CD4-positive, alpha-beta T cell treated with Interferon alpha-2 for 1 hour (primary cell): ENCODE results near the gene ARMC8.

ENCODE experiments used
- DNase-seq, 2 donors: peaks; one replicate each; pipeline ENCODE4 v3.0.0-alpha.2; 2020 to 2022

ARMC8 gene

GRCh38 chr3:138200424-138200823 is 13.3 kb downstream of the ARMC8 start:
- no peak for DNase-seq

GRCh38 chr3:138202945-138203701 is 16.0 kb downstream of the ARMC8 start:
- DNase-seq, result no peak

- no peak for DNase-seq
Measured at GRCh38 chr3:138203938-138204337, 16.8 kb downstream of the ARMC8 start.

DNA sequence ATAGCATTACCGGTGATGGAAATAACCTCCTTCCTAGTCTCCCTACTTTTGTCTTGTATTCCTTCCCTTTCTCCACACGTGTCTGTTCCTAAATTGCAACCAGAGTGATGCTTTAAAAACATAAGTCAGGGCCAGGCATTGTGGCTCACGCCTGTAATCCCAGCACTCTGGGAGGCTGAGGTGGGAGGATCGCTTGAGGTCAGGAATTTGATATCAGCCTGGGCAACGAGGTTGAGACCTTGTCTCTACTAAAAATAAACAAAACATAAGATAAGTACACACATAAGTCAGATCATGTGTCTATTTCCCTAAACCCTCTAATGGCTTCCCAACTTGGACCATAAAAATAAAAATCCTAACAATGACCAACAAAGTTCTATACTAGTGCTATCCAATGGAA is 18.4 kb downstream of the ARMC8 start:
- DNase-seq, result no peak

GRCh38 chr3:138206196-138206595 is 19.1 kb downstream of the ARMC8 start:
- no peak for DNase-seq

- DNase-seq, result no peak
Measured at GRCh38 chr3:138210528-138210927, 23.4 kb downstream of the ARMC8 start.

- DNase-seq, result no peak
Measured at GRCh38 chr3:138213398-138214085, 26.4 kb downstream of the ARMC8 start.

DNA sequence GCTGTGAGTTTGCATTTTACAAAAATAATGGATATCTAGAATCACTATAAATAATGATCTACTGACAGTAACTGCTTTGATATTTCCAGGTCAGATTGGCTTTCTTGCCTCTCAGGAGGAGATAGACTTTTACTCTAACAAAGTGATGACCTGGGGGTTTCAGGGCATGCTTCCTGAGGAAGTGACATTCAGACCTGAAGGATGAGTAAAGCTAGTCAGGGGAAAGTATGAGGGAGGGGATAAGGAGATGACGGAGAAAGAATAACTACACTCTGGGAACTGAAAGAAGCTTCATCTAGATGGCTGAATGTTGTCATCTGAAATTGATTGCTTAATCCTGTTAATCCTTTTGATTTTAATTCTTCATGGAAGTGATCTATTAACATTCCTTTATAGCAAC is 32.2 kb downstream of the ARMC8 start:
- DNase-seq, result no peak

- DNase-seq, result no peak
Measured at GRCh38 chr3:138220242-138220641, 33.1 kb downstream of the ARMC8 start.

DNA sequence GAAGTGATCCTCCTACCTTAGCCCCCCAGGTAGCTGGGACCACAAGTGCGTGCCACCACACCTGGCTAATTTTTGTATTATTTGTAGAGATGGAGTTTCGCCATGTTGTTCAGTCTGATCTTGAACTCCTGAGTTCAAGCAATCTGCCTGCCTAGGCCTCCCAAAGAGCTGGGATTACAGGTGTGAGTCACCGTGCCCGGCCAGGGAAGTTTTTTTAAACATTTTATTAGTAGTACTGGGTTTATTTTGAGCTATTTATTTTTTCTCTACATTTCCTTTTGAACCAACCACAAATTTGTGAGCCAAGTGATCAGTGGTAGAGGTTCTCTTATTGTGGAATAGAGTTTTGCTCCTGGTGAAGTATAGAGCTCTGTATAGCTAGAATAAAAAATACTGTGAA is 33.7 kb downstream of the ARMC8 start:
- DNase-seq, result no peak

DNA sequence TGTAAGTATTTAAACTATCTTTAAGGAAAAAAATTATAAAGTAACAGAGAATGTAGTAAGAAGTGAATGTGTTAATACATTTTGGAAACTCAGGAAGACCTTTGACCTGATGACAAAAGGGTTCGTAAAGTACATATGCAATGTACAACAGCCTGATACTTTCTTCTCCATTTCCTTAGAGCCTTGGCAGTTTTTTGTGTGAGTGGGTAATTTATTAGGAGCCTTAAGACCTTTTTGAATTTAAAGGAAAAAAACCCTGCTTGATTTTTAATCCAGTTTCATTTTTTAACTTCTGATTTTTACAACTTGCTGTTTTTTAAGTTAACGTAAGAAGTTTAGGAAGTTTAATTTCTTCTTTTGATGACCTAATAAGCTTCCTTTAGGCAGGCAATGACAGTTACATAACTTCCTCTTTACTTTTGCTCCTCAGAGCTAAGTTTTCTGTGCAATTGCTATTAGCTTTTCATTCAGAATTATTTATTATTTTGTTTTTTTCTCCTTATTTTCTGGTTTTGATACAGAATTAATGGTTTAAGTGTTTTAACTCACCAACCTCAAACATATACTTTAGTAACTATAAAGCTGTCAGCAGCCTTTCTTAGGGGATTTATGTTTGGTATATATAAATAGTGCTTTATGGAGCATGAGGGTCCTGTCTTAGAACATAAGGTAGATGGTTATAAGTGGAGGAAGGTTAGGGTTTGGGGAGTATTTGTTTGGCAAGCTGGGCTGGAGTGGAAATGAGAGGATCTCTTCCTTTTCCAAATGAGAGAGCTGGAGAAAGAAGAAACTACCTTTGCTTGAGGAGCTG is 35.2 kb downstream of the ARMC8 start:
- DNase-seq, result no peak

DNA sequence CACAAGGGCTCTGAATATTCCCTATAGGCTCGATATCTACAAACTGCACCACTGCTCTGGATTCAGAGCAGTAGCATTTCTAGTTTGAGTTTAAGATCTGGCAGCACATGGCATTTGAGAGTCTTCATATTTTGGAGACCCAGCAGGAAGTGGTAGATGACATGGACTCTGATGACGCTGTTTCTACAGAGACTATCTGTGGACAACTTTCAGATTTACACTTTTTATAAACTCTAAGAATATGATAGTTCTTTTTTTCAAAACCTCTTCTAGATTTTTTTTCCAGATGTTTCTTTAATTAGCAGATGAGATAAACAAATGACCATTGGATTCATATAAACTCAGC is 35.8 kb downstream of the ARMC8 start:
- DNase-seq, result no peak

DNA sequence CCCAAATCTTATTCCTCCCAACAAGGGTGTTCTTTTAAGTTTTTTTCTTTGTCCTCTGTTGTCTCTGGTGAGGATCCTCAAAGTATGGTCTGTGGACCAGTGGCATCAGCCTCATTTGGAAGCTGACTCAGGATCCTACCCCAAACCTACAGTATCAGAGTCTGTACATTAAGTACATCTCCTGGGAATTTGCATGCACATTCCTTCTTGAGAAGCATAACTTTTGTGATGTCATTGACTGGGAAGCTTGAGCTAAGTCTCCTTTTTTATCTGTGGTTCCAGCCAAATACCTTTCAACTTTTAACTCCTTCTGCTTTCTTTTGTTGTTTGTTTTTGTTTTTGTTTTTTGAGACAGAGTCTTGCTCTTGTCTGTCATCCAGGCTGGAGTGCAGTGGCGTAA is 40.5 kb downstream of the ARMC8 start:
- DNase-seq, result no peak

- DNase-seq, result no peak
Measured at GRCh38 chr3:138230525-138230924, 43.4 kb downstream of the ARMC8 start.

GRCh38 chr3:138232705-138233364 is 45.7 kb downstream of the ARMC8 start:
- DNase-seq, result no peak

DNA sequence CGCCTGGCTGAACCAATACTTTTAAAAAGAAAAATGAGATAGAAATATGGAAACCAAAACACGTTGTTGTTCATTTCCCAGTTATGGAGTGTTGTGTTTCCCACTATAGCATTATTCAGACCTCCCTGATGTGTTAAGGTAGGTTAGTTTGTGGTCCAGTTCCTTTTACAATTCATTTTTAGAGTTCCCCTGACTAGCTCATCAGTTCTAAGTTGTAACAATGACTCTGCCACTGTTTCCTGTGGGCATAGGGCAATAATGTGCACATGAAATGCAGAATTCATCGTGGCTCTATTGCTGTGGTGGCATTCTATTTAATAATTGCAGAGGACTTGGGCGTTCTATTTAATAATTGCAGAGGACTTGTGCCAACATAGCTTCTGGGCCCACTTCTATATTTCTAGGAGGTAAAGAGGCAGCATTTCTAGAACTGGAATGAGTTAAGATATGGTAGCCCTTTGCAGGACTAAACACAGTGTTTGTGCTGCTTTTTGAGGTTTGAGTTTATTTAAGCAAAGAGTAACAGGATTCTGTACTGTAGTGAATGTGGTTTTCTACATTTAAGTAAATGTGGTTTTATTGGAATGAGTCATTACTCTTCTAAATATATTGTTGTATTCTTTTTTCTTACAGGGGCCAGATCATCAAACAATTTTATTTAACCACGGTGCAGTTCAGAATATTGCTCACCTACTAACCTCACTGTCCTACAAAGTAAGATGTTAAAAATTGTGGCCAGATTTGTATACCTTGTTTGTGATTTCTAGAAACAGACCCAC is 47.5 kb downstream of the ARMC8 start:
- DNase-seq, result no peak

GRCh38 chr3:138238711-138239110 is 51.6 kb downstream of the ARMC8 start:
- DNase-seq, result no peak

GRCh38 chr3:138241061-138241460 is 54.0 kb downstream of the ARMC8 start:
- DNase-seq, result no peak

DNA sequence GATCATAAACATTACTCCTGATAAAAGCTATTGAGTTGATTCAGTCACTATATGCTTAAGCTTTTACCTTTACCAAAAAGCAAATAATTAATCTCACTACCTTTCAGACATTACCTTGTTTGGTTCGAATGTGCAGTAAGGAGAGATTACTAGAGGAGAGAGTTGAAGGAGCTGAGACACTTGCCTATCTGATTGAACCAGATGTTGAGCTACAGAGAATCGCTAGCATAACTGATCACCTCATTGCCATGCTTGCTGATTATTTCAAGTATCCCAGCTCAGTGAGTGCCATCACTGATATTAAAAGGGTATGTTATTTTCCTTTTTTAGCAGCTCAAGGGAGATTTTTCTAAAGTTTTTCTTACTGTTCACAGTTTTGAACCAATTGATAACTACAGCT is 54.6 kb downstream of the ARMC8 start:
- no peak for DNase-seq

- no peak for DNase-seq
Measured at GRCh38 chr3:138242466-138242865, 55.4 kb downstream of the ARMC8 start.

- no peak for DNase-seq
Measured at GRCh38 chr3:138245026-138245425, 57.9 kb downstream of the ARMC8 start.

DNA sequence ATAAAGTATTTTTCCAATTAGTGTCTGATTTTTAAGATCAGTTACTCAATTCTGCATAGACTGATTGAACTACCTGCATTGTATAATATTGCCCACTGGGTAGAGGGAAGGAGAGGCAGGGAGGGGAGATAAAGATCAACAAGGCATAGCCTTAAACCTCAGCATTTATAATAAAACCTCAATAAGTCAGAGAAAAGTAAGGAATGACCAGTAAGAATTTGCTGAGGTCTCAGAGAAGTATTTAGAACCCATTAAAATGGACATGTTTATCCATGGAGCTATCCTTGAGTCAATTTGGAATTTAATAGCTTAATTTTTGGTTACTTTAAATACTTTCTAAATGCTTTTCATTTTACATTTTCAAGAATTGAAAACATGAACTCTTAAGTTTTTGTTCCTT is 62.5 kb downstream of the ARMC8 start:
- no peak for DNase-seq

GRCh38 chr3:138253609-138254008 is 66.5 kb downstream of the ARMC8 start:
- DNase-seq, result no peak
